Head of caudate nucleus (tissue), 42 donors: ENCODE data around the gene GALNT9.

Experiments
- DNase-seq, 42 donors: peaks; one replicate each; pipeline versions ENCODE4 v3.0.0 to v3.0.0-alpha.2; 2020 to 2021; ENCODE audit warnings: mixed read lengths in 7 of 42
- intact Hi-C: fragments of 100-400 bp; cut with DNase I; formaldehyde crosslinking; loops from one replicate; pipeline ENCODE4 v1.15.0; 2022

Gene GALNT9

DNA sequence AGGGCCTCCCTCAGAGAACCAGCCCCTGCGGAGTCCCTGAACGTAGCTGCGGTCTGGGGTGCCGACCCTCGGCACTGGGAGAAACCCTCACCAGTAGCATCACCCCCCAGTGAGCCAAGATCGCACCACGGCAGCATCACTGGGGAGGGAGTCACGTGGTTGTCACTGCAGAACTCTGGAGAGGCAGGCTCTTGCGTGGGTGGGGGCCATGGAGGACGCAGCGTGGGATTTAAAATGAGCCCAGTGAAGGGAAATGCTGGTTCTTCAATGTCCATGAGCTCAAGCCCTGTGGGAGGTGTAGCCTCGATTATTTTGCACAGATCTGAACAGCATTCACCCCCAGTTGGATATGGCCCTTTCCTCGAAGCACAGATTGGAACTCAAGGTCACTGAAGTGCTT is 3.9 kb upstream of the GALNT9 start:
- intact Hi-C loops = no loop called here

DNA sequence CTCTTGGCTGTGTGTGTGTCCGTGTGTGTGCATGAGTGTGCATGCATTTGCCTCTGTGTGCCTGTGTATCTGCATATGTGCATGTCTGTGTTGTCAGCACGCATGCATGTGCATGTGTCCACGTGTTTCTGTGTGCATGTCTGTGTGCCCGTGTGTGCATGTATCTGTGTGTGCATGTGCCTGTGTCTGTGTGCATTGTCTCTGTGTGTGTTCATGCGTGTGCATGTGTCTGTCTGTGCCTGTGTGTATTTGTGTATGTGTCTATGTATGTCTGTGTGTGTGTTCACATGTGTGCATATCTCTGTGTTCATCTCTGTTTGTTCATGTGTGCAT is 1.1 kb upstream of the GALNT9 start:
- intact Hi-C loops = no loop called here
- DNase-seq = no peak

More for the DNA sequence above, 3.9 kb upstream of the GALNT9 start:
- DNase-seq = no peak

DNA sequence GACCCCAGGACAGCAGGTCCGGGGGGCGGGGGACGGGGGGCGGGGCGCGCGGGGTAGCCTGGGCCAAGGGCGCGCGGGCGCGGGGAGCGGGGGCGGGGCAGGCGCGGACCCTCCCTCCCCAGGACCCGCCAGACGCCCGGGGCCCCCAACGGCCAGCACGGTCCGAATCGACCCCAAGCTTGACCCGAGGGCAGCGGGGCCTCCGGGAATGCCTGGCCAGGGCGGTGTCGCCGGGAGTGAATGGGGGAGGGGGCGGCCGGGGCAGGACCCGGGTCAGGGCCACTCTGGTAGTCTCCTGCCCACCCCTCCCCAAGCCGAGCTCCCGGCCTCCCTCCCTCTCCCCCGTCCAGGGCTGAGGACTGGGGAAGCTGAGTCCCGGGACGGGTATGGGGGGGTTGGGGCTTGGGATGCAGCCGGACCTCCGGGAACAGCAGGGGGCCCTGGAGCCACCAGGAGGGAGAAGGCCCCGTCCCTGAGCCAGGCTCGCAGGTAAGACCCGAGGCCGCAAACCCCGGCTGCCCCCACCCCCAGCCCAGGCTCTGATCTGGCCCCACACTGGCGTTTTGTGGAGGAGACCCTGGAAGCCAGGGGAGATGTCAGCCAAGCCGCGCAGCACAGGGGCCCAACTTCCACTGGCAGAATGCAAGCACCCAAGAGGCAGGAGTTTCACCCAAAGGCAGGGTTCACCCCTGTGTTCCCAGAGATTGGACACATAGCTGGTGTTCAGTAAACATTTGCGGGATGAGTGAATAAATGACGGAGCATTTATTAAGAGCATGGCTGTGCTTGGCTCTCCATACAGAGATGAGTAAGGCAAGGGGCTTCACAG is 545 bp upstream of the GALNT9 start:
- DNase-seq = no peak
- intact Hi-C loops = no loop called here

DNA sequence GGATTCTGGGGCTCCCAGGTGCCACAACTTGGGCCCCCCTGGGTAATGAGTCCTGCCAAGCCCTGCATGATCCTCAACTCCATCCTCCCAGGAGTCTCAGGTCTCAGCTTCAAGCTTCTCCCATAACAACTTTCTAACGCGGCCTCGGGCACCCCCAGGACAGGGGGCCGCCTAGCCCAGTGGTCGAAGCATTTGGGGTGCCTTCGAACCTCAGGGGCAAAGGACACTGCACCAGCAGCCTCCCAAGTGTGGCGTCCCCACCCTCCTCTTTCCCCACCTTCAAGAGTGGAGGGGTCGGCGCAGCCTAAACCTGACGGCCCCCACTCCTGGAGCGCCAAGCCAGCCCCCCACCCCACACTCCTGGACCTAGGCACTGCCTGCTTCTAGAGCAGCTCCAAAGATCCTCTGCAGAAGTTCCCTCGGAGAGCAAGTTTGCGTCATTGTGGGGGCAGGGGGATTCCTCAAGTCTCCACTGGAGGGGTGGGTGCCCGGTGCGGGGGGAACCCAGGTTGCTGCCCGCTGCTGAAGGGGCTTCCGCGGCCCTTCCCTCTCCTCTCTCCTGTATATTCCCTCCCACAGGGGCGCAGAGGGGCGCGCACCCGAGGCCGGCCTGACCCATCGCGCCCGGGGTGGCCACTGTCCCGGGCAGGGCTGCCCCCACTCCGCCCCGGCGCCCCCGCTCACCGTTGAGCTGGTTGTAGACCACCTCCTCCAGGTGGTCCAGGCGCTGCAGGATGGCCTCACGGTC is 933 bp downstream of the GALNT9 start:
- intact Hi-C loops = no loop called here

DNA sequence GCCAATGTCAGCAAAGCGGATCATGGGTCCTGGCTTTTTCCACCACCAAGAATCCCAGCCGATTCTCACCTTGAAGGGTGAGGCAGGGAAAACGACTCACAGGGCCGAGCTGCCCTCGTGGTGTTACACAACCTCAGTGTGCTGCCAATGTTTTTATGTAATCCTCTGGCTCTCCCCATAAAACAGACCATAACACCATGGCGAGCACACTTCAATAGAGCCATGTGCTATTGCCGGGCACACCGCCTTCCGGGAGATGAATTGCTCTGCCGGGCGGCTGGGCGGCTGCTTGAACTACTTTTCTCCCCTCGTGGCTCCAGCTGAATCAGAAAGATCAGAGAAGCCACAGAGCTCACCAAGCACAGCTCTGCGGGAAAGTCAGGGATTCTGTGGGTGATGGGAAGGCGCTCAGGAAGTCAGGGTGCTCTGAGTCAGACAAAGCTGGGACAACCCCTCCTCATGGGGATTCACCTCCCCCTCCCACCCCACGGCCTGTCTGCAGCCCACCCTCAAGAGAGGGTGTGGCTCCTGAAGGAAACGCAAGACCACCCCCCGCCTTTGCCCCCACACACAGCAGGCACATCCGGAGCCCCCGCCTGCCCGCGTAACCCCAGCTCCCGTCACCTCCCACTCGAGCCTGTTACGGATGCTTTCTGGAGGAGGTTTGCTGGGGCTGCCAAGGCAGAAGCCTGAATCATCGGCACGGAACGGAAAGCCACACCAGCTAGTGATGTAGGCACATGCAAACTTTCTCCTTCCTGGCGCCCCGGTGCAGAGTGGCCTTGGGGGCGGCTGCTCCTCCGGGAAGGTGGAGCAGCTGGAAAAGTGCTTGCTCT is 1.8 kb downstream of the GALNT9 start:
- intact Hi-C loops = no loop called here
- peak; percentile 30 to 94 (median 74) for DNase-seq

More for the DNA sequence above, 933 bp downstream of the GALNT9 start:
- no peak for DNase-seq

DNA sequence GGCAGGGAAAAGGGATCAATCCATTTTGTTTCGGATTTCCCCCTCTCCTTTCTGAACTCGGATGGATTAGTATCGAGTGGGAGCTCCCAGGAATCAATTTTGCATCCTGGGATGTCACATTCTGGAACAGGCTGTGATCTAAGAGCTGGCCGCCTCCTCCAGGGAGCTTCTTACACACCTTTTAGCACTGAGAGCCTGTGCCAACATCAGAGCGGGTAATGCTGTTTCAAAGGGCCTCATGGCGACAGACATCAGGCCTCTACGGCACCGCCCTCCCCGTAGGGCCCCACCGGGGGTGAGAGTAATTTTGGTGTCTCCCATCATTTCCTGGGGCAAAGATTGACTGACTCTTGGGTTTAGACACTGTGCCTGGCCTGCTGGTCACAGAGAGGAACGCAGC is 2.7 kb downstream of the GALNT9 start:
- intact Hi-C loops = no loop called here
- no peak for DNase-seq

DNA sequence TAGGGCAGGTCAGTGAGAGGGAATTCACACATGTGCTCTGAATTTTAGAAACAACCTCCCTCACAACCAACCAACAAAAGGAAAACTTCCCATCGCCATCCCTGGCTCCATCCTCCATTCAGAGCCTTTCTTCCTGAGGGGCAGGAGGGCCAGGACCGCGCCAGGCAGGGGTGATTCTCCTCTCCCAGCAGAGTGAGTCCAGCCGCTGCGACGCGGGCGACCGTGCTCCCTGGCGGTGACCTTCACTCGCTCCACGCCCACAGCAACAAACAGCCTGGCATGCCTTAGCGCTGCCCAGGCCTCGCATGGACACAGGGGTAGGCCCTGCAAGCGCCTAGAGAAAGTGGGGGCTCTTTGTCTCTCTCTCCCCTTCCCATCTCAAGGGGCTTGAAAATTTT is 3.7 kb downstream of the GALNT9 start:
- no peak for DNase-seq
- intact Hi-C loops = no loop called here

DNA sequence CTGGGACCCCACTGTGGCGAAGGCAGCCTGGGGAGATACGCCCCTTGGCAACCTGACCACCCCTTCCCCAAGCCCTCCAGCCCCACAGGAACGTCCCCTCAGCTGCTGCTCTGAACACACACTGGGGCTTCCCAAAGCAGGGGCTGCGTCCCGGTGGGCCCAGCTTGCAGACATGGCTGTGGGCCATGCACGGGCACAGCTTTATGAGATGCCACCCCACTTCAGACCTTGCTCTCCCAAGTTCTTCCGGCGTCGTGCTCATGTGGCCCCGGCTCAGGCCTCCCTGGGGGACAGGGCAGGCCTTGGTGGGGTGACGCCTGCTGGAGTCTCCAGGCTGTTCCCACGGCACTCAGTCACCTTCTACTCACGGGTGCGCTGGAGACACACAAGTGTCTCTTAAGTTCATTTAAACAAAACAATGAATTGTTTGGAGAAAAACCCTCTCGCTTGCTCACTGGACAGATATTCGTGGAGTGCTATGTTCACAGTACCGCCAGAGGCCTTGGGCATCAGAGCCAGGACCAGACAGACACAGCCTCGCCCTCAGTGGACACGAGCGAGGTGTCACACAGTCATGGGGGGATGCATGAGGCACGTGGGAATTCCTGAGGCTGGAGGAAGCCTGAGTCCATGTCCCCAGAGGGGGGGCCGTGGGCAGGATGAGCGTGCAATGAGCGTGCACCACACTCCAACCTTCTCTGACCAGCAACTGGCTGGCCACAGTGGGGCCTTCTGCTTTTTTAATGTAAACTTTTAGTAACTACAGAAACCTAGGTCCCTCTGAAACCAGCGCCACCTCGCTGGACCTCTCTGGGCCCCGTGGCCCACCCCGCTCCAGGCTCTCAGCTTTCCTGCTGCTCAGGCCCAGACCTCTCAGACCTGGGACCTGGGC is 4.3 kb downstream of the GALNT9 start:
- no peak for DNase-seq
- intact Hi-C loops = no loop called here

DNA sequence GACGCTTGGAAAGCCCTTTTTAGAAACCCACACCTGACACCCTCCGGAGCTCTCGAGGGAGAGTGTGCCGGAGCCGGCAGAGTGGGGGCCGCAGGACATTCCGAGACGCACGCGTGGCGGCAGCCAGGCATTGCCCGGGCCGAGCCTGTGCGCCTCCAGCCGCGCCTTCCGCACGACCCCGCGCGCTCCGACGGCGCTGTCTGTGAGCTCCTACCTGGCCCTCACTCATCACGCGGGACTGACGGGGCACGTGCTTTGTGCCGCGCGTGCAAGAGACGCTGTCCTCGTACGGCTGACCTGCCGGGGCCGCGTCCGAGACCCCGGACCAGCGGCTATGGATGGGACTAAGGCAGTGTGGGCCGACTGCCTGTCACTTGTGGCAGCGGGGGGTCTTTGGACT is 5.2 kb downstream of the GALNT9 start:
- intact Hi-C loops = no loop called here
- DNase-seq = no peak

DNA sequence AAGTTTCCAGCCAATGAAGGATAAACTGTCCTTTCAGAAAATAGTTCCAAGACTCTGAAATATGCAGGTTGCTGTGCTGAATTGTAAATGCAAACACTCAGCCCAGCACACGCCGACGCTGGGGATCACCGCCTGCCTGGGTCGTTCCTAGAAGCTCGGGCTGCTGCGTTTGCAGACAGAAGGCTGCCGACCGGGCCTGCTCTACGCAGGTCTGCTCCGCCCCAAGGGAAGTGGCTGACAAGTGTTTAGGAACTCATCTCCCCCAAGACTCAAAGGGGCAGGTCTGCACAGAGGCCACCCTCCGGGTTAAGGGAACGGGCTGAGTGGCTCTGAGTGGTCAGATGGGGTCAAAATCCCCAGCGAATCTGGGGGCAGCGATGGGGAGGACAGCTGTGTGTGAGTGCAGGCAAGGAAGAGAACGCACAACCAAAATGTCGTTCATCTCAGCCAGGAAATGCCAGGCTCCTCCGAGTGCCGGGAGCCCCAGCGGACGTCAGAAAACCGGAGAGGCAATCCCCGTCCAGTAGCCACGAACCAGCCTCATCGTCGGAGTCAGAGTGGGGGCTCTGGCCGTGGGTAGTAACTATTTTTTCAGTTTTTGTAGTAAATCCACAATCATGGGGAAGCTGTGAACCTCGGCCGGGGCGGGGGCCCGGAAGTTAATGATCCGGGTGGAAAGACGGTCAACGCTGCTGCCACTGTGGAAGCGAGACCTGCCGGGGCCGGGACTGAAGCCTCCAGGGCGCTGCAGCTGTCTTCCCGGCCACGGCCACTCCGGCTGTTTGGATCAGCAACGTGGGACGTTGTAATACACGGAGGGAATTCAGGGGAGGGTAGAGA is 6.0 kb downstream of the GALNT9 start:
- intact Hi-C loops = no loop called here
- DNase-seq = no peak

DNA sequence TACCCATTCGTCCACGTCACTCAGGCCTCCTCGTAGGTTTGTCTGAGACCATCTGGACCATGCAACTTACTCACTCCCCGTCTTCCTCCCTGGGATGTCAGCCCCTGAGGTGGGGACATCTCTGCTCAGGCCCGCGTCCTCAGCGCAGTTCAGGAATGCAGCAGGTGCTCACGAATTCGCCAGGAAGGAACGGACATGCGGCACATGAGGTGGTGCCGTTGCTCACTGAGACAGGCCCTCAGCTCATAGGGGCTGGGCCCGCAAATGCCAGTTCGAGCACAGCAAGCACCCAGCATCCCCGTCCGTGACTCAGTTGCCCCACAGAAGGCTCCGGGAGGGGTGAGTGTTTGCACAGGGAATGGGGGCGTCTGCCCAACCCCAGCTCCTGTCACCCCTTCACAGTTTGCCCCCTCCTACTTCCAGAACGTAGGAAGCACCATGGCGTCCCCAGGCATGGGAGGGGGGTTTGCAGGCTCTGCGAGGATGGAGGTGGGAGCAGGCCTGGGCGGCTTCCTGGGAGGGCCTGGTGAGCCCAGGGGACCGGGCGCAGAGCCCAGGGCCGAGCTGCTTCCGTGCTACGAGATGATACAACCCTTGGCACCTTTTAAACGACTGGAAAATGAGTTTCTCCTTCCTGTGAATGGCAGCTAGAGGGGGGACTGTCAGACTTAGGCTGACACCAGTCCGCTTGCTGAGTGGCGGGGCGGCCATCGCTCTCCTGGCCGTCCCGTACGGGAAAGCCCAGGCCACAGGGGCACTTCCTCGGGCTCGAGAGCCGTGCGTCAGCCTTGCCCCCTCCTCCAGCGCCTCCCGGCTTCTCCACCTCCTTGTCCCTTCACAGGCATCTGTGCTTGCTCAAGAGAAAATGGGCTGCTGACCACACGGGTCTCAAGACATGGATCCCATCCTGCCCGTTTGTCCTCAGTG is 6.9 kb downstream of the GALNT9 start:
- DNase-seq = no peak
- intact Hi-C loops = no loop called here

DNA sequence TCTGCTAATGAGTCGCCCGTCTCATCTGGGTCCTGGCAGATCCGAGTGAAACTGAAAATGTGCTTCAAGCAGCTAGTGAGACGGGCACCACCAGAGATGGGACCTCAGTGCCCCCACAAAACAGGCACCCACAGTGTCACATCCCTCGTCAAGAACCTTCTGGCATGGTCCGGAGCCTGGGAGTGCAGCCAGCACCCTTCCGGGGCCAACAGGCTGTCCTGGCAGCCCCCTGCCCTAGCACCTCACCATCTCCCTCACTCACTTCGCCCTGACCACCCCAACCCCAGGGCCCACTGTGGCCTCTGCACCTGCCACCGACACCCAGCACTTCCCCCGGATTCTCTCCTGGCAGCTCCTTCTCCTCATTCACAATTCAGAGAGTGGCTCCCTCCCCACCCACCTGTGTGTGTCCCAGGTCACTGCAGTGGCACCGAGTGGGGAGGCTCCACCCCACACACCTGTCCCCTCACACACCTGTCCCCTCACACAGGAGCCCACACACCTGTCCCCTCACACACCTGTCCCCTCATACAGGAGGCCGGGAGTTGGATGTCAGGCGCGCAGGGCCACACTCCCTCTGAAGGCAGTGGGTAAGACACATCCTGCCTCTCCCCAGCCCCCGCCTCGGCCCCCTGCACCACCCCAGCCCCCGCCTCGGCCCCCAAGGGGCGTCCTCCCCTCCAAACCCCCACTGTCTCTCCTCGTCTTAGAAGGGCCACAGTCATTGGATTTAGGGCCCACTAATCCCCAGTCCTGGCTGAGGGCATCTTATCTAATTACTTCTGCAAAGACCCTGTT is 7.9 kb downstream of the GALNT9 start:
- peak in 3 of 42 donors; percentile 5 to 14 (median 7) for DNase-seq
- intact Hi-C loops = no loop called here

DNA sequence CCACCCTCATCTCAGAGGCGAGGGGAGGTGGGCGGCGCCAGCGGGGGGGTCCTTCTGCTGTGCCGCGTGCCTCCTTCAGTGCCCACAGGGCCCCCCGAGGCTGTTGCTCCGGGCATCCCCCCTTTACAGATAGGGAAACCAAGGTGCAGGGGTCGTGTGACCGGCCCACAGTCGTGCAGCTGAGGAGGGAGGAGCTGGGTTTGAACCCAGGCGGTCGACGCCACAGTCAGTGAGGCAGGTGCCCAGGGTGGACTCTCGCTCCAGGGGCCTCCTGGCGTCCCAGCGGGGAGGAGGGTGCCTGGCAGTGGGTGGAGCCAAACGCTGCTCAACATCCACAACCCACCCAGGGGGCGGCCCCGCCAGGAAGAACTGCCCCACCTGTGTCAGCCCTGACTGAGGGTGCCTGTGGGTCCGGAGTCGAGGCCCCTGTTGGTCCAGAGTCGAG is 8.6 kb downstream of the GALNT9 start:
- intact Hi-C loops = no loop called here

DNA sequence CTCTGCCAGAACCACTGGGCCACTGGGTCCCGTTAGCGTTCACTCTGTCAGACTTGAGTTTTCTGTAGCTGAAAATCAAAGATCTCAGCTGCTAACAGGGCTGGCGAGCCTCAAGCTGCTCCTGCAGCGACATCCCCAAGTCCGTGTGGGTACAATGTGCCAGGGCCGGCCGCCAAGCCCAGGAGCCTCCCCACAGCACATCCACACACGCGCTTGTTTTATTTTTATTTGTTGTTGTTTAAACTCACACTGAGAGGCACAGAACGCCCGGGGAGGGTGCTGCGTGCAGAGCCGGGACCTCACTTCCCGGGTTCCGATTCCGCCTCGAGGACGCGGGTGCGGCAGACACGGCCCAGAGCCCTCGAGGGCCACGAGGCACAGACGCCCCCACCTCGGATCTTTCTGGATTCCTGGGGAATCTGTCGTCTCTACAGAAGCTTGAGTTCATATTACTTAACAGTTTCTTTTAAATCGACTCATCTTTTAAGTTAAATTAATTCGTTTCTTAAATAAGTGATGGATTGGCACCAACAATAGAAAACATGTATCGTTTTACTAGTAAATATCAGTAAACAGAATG is 9.3 kb downstream of the GALNT9 start:
- intact Hi-C loops = no loop called here
- peak in 2 of 42 donors; percentile 10 to 17 for DNase-seq

More for the DNA sequence above, 8.6 kb downstream of the GALNT9 start:
- peak in 3 of 42 donors; percentile 4 to 15 (median 11) for DNase-seq

DNA sequence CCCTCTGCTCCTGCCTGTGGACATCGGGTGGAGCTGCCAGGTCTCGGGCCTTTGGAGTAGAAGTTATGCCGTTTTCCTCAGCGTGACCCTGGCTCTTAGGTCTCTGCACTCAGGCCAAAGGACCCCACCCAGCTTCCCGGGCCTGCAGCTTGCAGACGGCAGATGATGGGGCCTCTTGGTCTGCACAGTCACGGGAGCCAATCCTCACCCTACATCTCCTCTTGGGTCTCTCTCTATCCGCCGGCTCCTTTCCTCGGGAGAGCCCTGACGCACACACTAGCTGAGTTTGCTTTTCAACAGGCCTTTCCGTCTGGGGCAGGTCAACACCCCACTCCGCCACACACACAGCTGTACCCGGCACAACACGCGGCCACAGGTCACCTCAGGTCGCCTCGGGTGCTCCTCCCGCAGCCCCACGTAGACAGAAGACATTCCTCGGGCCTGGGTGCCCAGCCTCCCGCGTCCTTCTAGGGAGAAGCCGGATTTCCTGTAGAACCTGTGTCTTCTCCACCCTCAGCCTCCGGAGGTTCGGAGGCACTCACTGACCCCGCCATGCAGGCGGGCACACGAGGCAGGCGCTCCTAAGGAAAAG is 9.9 kb downstream of the GALNT9 start:
- intact Hi-C loops = no loop called here
- DNase-seq = peak in 2 of 42 donors; percentile 13 to 19
